ENCODE data around the gene WDR46. TPM values are rescaled to one million over a fixed set of nuclear protein-coding genes. Genes with fewer than 3 reads are reported as not detected.
"Not testable (repeated sequence)": the region's sequence is repeated elsewhere in the genome, so short reads cannot be mapped to it uniquely, and the experiment has no call there.

The WDR46 gene
- total RNA-seq, 4 donors from 2014 or later = 46.5 to 88.4 (median 69.1) TPM

- WGBS, 2 donors = 15 to 16% methylated on average over 21 of the region's 21 CpGs
- H3K4me3 ChIP-seq = peak overlapping the region; percentile 63 to 86 (median 68)
- no peaks in the 10 kb centered on the region for H3K27me3 ChIP-seq
- DNase-seq (ENCODE audit: low spot score in 2 of 2) = no peak
- TF ChIP-seq POLR2A (IDR thresholded peaks at IDR 0.05) (no peak), EP300 (IDR thresholded peaks at IDR 0.05) (no peak)
- TF ChIP-seq, protein P1, sequence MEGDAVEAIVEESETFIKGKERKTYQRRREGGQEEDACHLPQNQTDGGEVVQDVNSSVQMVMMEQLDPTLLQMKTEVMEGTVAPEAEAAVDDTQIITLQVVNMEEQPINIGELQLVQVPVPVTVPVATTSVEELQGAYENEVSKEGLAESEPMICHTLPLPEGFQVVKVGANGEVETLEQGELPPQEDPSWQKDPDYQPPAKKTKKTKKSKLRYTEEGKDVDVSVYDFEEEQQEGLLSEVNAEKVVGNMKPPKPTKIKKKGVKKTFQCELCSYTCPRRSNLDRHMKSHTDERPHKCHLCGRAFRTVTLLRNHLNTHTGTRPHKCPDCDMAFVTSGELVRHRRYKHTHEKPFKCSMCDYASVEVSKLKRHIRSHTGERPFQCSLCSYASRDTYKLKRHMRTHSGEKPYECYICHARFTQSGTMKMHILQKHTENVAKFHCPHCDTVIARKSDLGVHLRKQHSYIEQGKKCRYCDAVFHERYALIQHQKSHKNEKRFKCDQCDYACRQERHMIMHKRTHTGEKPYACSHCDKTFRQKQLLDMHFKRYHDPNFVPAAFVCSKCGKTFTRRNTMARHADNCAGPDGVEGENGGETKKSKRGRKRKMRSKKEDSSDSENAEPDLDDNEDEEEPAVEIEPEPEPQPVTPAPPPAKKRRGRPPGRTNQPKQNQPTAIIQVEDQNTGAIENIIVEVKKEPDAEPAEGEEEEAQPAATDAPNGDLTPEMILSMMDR (IDR thresholded peaks at IDR 0.05) = no peak
- H3K4me1 ChIP-seq = peaks cover 0 to 30% (median 17%) of the 10 kb centered on the region in 4 donors
- H3K36me3 ChIP-seq = peaks cover 3 to 74% (median 4%) of the 10 kb centered on the region in 3 donors
- H3K27ac ChIP-seq = peak overlapping the region in 3 of 4 donors; percentile 70 to 90 (median 70)
- no peaks in the 10 kb centered on the region for H3K9me3 ChIP-seq
Observed at GRCh38 chr6:33288141-33288920, 708 bp downstream of the WDR46 start.

DNA sequence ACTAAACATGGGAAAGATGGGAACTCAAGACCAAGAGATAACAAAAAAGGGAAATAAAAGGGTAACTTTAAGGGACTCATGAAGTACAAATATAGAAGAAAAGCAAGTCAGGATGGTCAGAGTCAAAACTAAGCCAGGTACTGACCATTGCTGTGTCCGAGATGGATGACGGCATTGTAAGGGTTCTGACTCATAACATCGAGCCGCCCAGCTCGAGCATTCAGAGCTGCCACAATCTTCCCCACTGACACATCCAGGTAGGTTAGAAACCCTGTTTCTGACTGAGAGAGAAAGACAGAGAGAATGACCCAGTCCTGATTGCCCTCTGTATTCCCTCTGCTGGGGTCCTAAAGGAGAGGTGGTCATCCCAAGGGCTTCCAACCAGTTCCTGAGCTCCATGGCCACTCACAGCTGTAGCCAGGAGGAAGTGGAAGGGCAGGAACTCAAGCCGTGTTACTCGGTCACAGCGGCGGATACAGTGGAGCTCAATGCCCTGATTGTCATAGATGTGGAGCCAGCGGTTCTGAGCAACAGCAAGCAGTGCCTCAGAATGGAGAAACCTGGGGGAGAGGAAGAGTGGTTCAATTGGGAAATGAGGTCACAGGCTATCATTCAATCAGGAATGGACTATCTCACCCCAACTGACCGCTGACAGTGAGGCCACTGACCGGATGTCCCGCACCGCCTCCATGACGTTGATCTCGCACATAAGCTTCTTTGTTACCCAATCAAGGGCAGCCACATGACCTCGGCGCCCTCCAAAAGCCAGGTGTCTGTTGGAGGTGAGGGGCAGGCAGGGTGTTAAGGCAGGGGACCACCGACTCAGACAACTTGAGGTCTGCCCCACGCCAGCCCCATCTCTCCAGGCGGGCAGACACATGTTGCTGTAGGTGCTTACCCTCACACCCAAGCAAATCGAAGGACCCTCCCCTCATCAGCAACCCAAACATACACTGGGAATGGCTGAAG is 1.8 kb downstream of the WDR46 start:
- H3K27ac ChIP-seq = no peak overlapping the region
- H3K36me3 ChIP-seq = peaks cover 0 to 74% (median 3%) of the 10 kb centered on the region in 3 donors
- no peak for DNase-seq (ENCODE audit: low spot score in 2 of 2)
- no peak for TF ChIP-seq POLR2A (IDR thresholded peaks at IDR 0.05)
- TF ChIP-seq EP300 (IDR thresholded peaks at IDR 0.05) = no peak
- TF ChIP-seq, protein P1 (IDR thresholded peaks at IDR 0.05) = no peak
- WGBS, 2 donors = 85 to 90% methylated on average over 18 to 22 of the region's 22 CpGs
- peaks cover 0 to 30% (median 17%) of the 10 kb centered on the region in 4 donors for H3K4me1 ChIP-seq
- no peak overlapping the region for H3K4me3 ChIP-seq
- H3K9me3 ChIP-seq = no peaks in the 10 kb centered on the region
- no peaks in the 10 kb centered on the region for H3K27me3 ChIP-seq

- peaks cover 0 to 76% (median 3%) of the 10 kb centered on the region in 3 donors for H3K36me3 ChIP-seq
- WGBS, 2 donors = 88 to 92% methylated on average over 4 of the region's 4 CpGs
- not testable (repeated sequence) for DNase-seq (ENCODE audit: low spot score in 2 of 2); H3K27me3 ChIP-seq; H3K4me3 ChIP-seq; H3K27ac ChIP-seq; H3K9me3 ChIP-seq
- H3K4me1 ChIP-seq = peaks cover 0 to 22% (median 12%) of the 10 kb centered on the region in 4 donors
Observed at GRCh38 chr6:33285214-33285613, 3.8 kb downstream of the WDR46 start.

DNA sequence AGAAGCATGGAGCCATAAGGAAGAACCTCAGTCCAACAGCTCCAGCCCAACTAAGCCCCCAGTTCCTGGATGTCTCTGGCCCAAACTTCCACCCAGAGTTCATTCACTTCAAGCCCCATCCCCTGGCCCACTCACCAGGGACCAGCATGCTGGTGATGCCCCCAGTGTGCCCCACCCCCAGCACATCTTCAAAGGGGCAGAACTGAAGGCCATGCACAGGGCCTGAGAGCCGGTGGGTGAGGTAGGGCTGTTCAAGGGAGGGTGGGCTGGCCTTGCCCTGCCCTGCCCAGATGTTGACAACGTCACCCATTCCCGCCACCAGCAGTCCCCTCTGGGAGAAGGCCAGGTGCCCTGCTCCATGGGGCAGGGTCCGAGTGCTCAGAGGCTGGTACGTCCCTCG is 8.5 kb downstream of the WDR46 start:
- peaks cover 3 to 81% (median 19%) of the 10 kb centered on the region in 3 donors for H3K36me3 ChIP-seq
- TF ChIP-seq EP300 (IDR thresholded peaks at IDR 0.05) = no peak
- H3K4me1 ChIP-seq = peaks cover 0 to 33% (median 22%) of the 10 kb centered on the region in 4 donors
- WGBS, 2 donors = 75 to 81% methylated on average over 5 to 6 of the region's 6 CpGs
- no peak for DNase-seq (ENCODE audit: low spot score in 2 of 2)
- H3K4me3 ChIP-seq = no peak overlapping the region
- H3K27ac ChIP-seq = no peak overlapping the region
- no peaks in the 10 kb centered on the region for H3K9me3 ChIP-seq
- H3K27me3 ChIP-seq = no peaks in the 10 kb centered on the region

GRCh38 chr6:33279971-33280511 is 9.0 kb downstream of the WDR46 start:
- peaks cover 3 to 81% (median 23%) of the 10 kb centered on the region in 3 donors for H3K36me3 ChIP-seq
- no peaks in the 10 kb centered on the region for H3K27me3 ChIP-seq
- H3K4me1 ChIP-seq = peaks cover 0 to 38% (median 27%) of the 10 kb centered on the region in 4 donors
- TF ChIP-seq, protein P1 (IDR thresholded peaks at IDR 0.05) = peak in 2 of 5 experiments; percentile 15 to 18
- no peak for TF ChIP-seq EP300 (IDR thresholded peaks at IDR 0.05)
- TF ChIP-seq POLR2A (IDR thresholded peaks at IDR 0.05) = no peak
- 70 to 74% methylated on average over 5 of the region's 5 CpGs for WGBS, 2 donors
- no peak overlapping the region for H3K4me3 ChIP-seq
- H3K27ac ChIP-seq = no peak overlapping the region
- DNase-seq (ENCODE audit: low spot score in 2 of 2) = no peak
- H3K9me3 ChIP-seq = no peaks in the 10 kb centered on the region
